Neutrophil (primary cell): ENCODE data around the gene WDR27.

Source experiments
- H3K27ac ChIP-seq: fragments of 200-600 bp; sonication (generic); 2 replicates; pipeline ENCODE4 v1.5.1; 2016; ENCODE audit warnings: mild to moderate bottlenecking, moderate library complexity
- H3K27me3 ChIP-seq: fragments of 200-600 bp; sonication (generic); 2 replicates; pipeline ENCODE4 v1.6.0; 2016; ENCODE audit warnings: mild to moderate bottlenecking
- H3K36me3 ChIP-seq: fragments of 200-600 bp; sonication (generic); 2 replicates; pipeline ENCODE4 v1.5.1; 2017
- H3K4me1 ChIP-seq, 2 experiments: fragments of 200-600 bp in 1 of 2; sonication (generic) in 1 of 2; 1 replicate in 1 of 2; 2 replicates in 1 of 2; pipeline versions ENCODE4 v1.5.1 to v1.6.1; 2013 to 2016; ENCODE audit warnings: low read depth in 1 of 2, low read length in 1 of 2, mild to moderate bottlenecking in 1 of 2, moderate library complexity in 1 of 2; ENCODE audit not compliant: control insufficient read depth in 1 of 2, insufficient read depth in 1 of 2
- H3K4me3 ChIP-seq, 2 experiments: fragments of 200-600 bp in 1 of 2; sonication (generic) in 1 of 2; 1 replicate in 1 of 2; 2 replicates in 1 of 2; pipeline ENCODE4 v1.5.1; 2013 to 2016; ENCODE audit warnings: low read depth in 1 of 2, low read length in 1 of 2, mild to moderate bottlenecking in 1 of 2, moderate library complexity in 1 of 2
- H3K9me3 ChIP-seq: fragments of 200-600 bp; sonication (generic); 2 replicates; pipeline ENCODE4 v1.5.1; 2016
- CTCF ChIP-seq: fragments of 200-600 bp; sonication (generic); IDR thresholded peaks from 2 replicates; pipeline ENCODE4 v1.5.1; 2016; ENCODE audit warnings: antibody characterized with exemption

The WDR27 gene

GRCh38 chr6:169720207-169720855, 18.5 kb upstream of the WDR27 start:
- Histone ChIP-seq H3K27me3 (peaks cover 27% of the 10 kb centered on the region), H3K36me3 (peaks cover 4% of the 10 kb centered on the region), H3K9me3 (no peaks in the 10 kb centered on the region), H3K27ac (no peak overlapping the region), H3K4me1 (peaks cover 15 to 17% of the 10 kb centered on the region in 2 experiments), H3K4me3 (no peak overlapping the region)
- no peak for TF ChIP-seq CTCF

GRCh38 chr6:169719117-169719516, 17.3 kb upstream of the WDR27 start:
- H3K9me3 ChIP-seq: no peaks in the 10 kb centered on the region
- H3K4me1 ChIP-seq: peaks cover 6 to 10% of the 10 kb centered on the region in 2 experiments
- no peak overlapping the region for H3K27ac ChIP-seq
- no peak for TF ChIP-seq CTCF
- H3K27me3 ChIP-seq: peaks cover 14% of the 10 kb centered on the region
- H3K4me3 ChIP-seq: no peak overlapping the region
- peaks cover 4% of the 10 kb centered on the region for H3K36me3 ChIP-seq

GRCh38 chr6:169714595-169714994, 12.8 kb upstream of the WDR27 start:
- no peaks in the 10 kb centered on the region for H3K27me3 ChIP-seq
- no peaks in the 10 kb centered on the region for H3K4me1 ChIP-seq
- no peaks in the 10 kb centered on the region for H3K9me3 ChIP-seq
- peaks cover 8% of the 10 kb centered on the region for H3K36me3 ChIP-seq
- H3K27ac ChIP-seq: no peak overlapping the region
- H3K4me3 ChIP-seq: no peak overlapping the region
- no peak for TF ChIP-seq CTCF

GRCh38 chr6:169714178-169714577, 12.3 kb upstream of the WDR27 start:
- no peaks in the 10 kb centered on the region for H3K4me1 ChIP-seq
- H3K27me3 ChIP-seq: no peaks in the 10 kb centered on the region
- no peaks in the 10 kb centered on the region for H3K9me3 ChIP-seq
- no peak overlapping the region for H3K27ac ChIP-seq
- peaks cover 8% of the 10 kb centered on the region for H3K36me3 ChIP-seq
- TF ChIP-seq CTCF: no peak
- no peak overlapping the region for H3K4me3 ChIP-seq

- Histone ChIP-seq H3K27ac (no peak overlapping the region), H3K27me3 (no peaks in the 10 kb centered on the region)
- TF ChIP-seq CTCF: no peak
Observed at GRCh38 chr6:169710009-169710408, 8.2 kb upstream of the WDR27 start.

More at GRCh38 chr6:169710009-169710408, 8.2 kb upstream of the WDR27 start:
- H3K4me3 ChIP-seq: no peak overlapping the region
- no peaks in the 10 kb centered on the region for H3K4me1 ChIP-seq
- H3K36me3 ChIP-seq: peaks cover 10% of the 10 kb centered on the region
- H3K9me3 ChIP-seq: no peaks in the 10 kb centered on the region
